ENCODE results near the gene LRRC73. TPM values are rescaled to one million over a fixed set of nuclear protein-coding genes. Genes with fewer than 3 reads are reported as not detected.

The LRRC73 gene
- total and polyA plus RNA-seq, 2 of the 8 experiments (the other 6 are each of a cell fraction or from before 2014, with no cell fraction given), result 0.24 to 0.26 TPM

GRCh38 chr6:43506667-43507471 lies 3.3 kb downstream of the LRRC73 start (continued):
- TF ChIP-seq ATF2 (IDR thresholded peaks at IDR 0.05; ENCODE audit: low read length), result peak; percentile 78; the same call in 1 of the 2 replicates
- TF ChIP-seq FOSL1 (IDR thresholded peaks at IDR 0.05; ENCODE audit: insufficient read depth, low read depth, low read length), result no peak
- TF ChIP-seq CEBPB (IDR thresholded peaks at IDR 0.05; ENCODE audit: low read depth, low read length), result no peak
